Body of pancreas (tissue), 4 donors: Measurements from ENCODE around the gene TOR1B. TPM values are rescaled to one million over a fixed set of nuclear protein-coding genes. Genes with fewer than 3 reads are reported as not detected.

Source experiments
- ATAC-seq: fragments of 150-250 bp; one replicate; pipeline ENCODE4 v1.9.1; 2016
- DNase-seq, 4 donors: peaks; one replicate each; pipeline ENCODE4 v3.0.0-alpha.2; 2019
- H3K27ac ChIP-seq, 4 donors: fragments of 200-600 bp; sonication (generic); 1 replicate in 3 of 4; 2 replicates in 1 of 4; pipeline versions ENCODE4 v1.5.1 to v1.6.1; 2016 to 2019; ENCODE audit warnings: mild to moderate bottlenecking in 1 of 4, mixed read lengths in 1 of 4, moderate library complexity in 1 of 4
- H3K27me3 ChIP-seq, 2 donors: fragments of 200-600 bp; sonication (generic); one replicate each; pipeline ENCODE4 v1.6.0; 2016; ENCODE audit warnings: mild to moderate bottlenecking in 1 of 2
- H3K36me3 ChIP-seq, 2 donors: fragments of 200-600 bp; sonication (generic); replicated peaks in 1 of 2; 2 replicates each; pipeline ENCODE4 v1.5.1; 2016; ENCODE audit warnings: low read depth in 2 of 2; ENCODE audit not compliant: insufficient read depth in 1 of 2
- H3K4me1 ChIP-seq: fragments of 200-600 bp; sonication (generic); one replicate; pipeline ENCODE4 v1.6.0; 2016
- H3K4me3 ChIP-seq, 2 donors: fragments of 200-600 bp; sonication (generic); 1 replicate in 1 of 2; 2 replicates in 1 of 2; pipeline ENCODE4 v1.5.1; 2016 to 2019
- H3K9me3 ChIP-seq, 3 donors: fragments of 200-600 bp; sonication (generic); 1 replicate in 2 of 3; 2 replicates in 1 of 3; pipeline ENCODE4 v1.5.1; 2016
- CTCF ChIP-seq, 7 experiments: fragments of 450-650 bp in 4 of 7; fragments of 200-600 bp in 3 of 7; sonication (generic) in 3 of 7; IDR thresholded peaks; one replicate each; pipeline ENCODE4 v1.5.1; 2016 to 2019; ENCODE audit warnings: antibody characterized with exemption in 7 of 7
- POLR2A ChIP-seq, 3 donors: fragments of 450-650 bp; IDR thresholded peaks; one replicate each; pipeline ENCODE4 v1.6.1; 2016; ENCODE audit warnings: antibody characterized with exemption in 3 of 3, mild to moderate bottlenecking in 2 of 3
- WGBS, 2 donors: methylation state at CpG; one replicate each; pipeline ENCODE4 v1.1.5; 2017; 5-methylcytosine and 5-hydroxymethylcytosine counted together
- intact Hi-C: fragments of 100-400 bp; cut with DNase I; formaldehyde crosslinking; loops from one replicate; pipeline ENCODE4 v1.15.1; 2023
- total RNA-seq, 2 donors: library from RNA; depleted of rRNA; stranded (reverse); fragments of >200 nt; gene quantifications; one replicate each; pipeline ENCODE4 v1.1.0, GENCODE V29; 2016

The TOR1B gene
- total RNA-seq, 2 donors from 2014 or later: 9.6 to 19.2 TPM

GRCh38 chr9:129852579-129852978, 49.6 kb downstream of the TOR1B start:
- H3K27me3 ChIP-seq: no peaks in the 10 kb centered on the region
- peaks cover 0 to 19% of the 10 kb centered on the region in 2 donors for H3K36me3 ChIP-seq
- no peak overlapping the region for H3K4me3 ChIP-seq
- H3K9me3 ChIP-seq: no peaks in the 10 kb centered on the region
- DNase-seq (peak in 1 of 4 donors; percentile 25), ATAC-seq (no peak)
- TF ChIP-seq CTCF (IDR thresholded peaks at IDR 0.05) (no peak), POLR2A (IDR thresholded peaks at IDR 0.05) (no peak)
- H3K27ac ChIP-seq: no peak overlapping the region
- H3K4me1 ChIP-seq: no peaks in the 10 kb centered on the region
- intact Hi-C loops: no loop called here
- 63 to 76% methylated on average over 4 to 5 of the region's 5 CpGs for WGBS, 2 donors

- Histone ChIP-seq H3K27me3 (no peaks in the 10 kb centered on the region), H3K9me3 (no peaks in the 10 kb centered on the region), H3K36me3 (peaks cover 0 to 19% of the 10 kb centered on the region in 2 donors), H3K4me3 (no peak overlapping the region), H3K27ac (no peak overlapping the region), H3K4me1 (no peaks in the 10 kb centered on the region)
- no peak for ATAC-seq
- 21 to 51% methylated on average over 3 of the region's 3 CpGs for WGBS, 2 donors
- TF ChIP-seq CTCF (IDR thresholded peaks at IDR 0.05): no peak
- intact Hi-C loops: no loop called here
- no peak for DNase-seq
Observed at GRCh38 chr9:129853614-129854013, 50.6 kb downstream of the TOR1B start.

GRCh38 chr9:129854588-129855110, 51.7 kb downstream of the TOR1B start:
- WGBS, 2 donors: 83 to 100% methylated on average over 4 of the region's 4 CpGs
- no peak for ATAC-seq
- no peaks in the 10 kb centered on the region for H3K4me1 ChIP-seq
- no peak overlapping the region for H3K27ac ChIP-seq
- intact Hi-C loops: no loop called here
- no peak overlapping the region for H3K4me3 ChIP-seq
- TF ChIP-seq POLR2A (IDR thresholded peaks at IDR 0.05): no peak
- TF ChIP-seq CTCF (IDR thresholded peaks at IDR 0.05): no peak
- no peaks in the 10 kb centered on the region for H3K9me3 ChIP-seq
- H3K27me3 ChIP-seq: no peaks in the 10 kb centered on the region
- H3K36me3 ChIP-seq: peaks cover 0 to 19% of the 10 kb centered on the region in 2 donors
- no peak for DNase-seq

- Histone ChIP-seq H3K36me3 (peaks cover 0 to 19% of the 10 kb centered on the region in 2 donors), H3K27ac (no peak overlapping the region), H3K27me3 (no peaks in the 10 kb centered on the region), H3K9me3 (no peaks in the 10 kb centered on the region), H3K4me3 (no peak overlapping the region), H3K4me1 (no peaks in the 10 kb centered on the region)
- 85 to 89% methylated on average over 7 of the region's 7 CpGs for WGBS, 2 donors
- TF ChIP-seq CTCF (IDR thresholded peaks at IDR 0.05) (no peak), POLR2A (IDR thresholded peaks at IDR 0.05) (no peak)
- no peak for ATAC-seq
- DNase-seq: no peak
- intact Hi-C loops: no loop called here
Observed at GRCh38 chr9:129857207-129857606, 54.2 kb downstream of the TOR1B start.
